Psoas muscle (tissue), 8 donors: Measurements from ENCODE around the gene ANKFY1. TPM values are rescaled to one million over a fixed set of nuclear protein-coding genes. Genes with fewer than 3 reads are reported as not detected.

Source experiments
- ATAC-seq, 4 donors: fragments of 200-7000 bp; cut with Tn5 transposase; one replicate each; pipeline ENCODE4 v1.9.1; 2020; ENCODE audit warnings: moderate library complexity in 3 of 4, mild to moderate bottlenecking in 2 of 4
- DNase-seq, 2 donors: peaks; one replicate each; pipeline ENCODE4 v3.0.0-alpha.2; 2020
- H3K27ac ChIP-seq: fragments of 200-600 bp; one replicate; pipeline ENCODE4 v1.8.0; 2022
- H3K27me3 ChIP-seq, 3 donors: fragments of 200-600 bp in 1 of 3; one replicate each; pipeline versions ENCODE4 v1.6.1 to v1.8.0; 2013 to 2022; ENCODE audit warnings: low read length in 2 of 3, mild to moderate bottlenecking in 2 of 3, moderate library complexity in 1 of 3; ENCODE audit not compliant: insufficient read depth in 3 of 3
- H3K36me3 ChIP-seq, 2 donors: fragments of 200-600 bp in 1 of 2; one replicate each; pipeline versions ENCODE4 v1.6.1 to v1.8.0; 2013 to 2022; ENCODE audit warnings: low read depth in 1 of 2, mild to moderate bottlenecking in 1 of 2, moderate library complexity in 1 of 2; ENCODE audit not compliant: insufficient read depth in 1 of 2
- H3K4me1 ChIP-seq: fragments of 200-600 bp; one replicate; pipeline ENCODE4 v1.8.0; 2022
- H3K4me3 ChIP-seq: fragments of 200-600 bp; one replicate; pipeline ENCODE4 v1.8.0; 2022; ENCODE audit warnings: mild to moderate bottlenecking
- H3K9me3 ChIP-seq: fragments of 200-600 bp; one replicate; pipeline ENCODE4 v1.8.0; 2022
- WGBS, 3 donors: extraction: QIAGEN DNeasy Blood & Tissue Kit; methylation state at CpG; one replicate each; pipeline versions ENCODE4 v1.1.6 to v1.1.7; 2013; 5-methylcytosine and 5-hydroxymethylcytosine counted together
- intact Hi-C, 2 donors: fragments of 100-400 bp; cut with DNase I; formaldehyde crosslinking; loops; one replicate each; pipeline versions ENCODE4 v1.11.0 to v1.14.2; 2022
- polyA plus RNA-seq, 3 donors: library from polyadenylated mRNA; stranded (reverse); fragments of 200-250 nt; gene quantifications; one replicate each; pipeline ENCODE4 v1.2.3, GENCODE V29; 2013
- total RNA-seq, 4 donors: library from RNA; stranded (reverse); fragmentation: NEBNext Ultra II Directional in 2 of 4; extraction: Animal tissue kit (Norgen Biotek cat#: 25700) in 2 of 4; gene quantifications; one replicate each; pipeline versions ENCODE4 v1.2.1 to v1.2.4, GENCODE V29; 2021 to 2023
- TF ChIP-seq, protein P1 (sequence below): fragments of 200-600 bp; IDR thresholded peaks from one replicate; pipeline ENCODE4 v1.8.0; 2022; ENCODE audit warnings: antibody characterized with exemption
- donor health status: healthy with polysubstance abuse.
- donor health status: DM: no; HTN: no; CAD: no; lungs with moderate emphysema.
- donor health status: Bipolar disorder and iron deficiency.
- donor health status: healthy.
- donor health status: DM: yes; HTN: yes; CAD: no.
- donor health status: DM: no; HTN: no; CAD: no.
- donor health status: DM: no; HTN: no; CAD: no.
- donor health status: DM: yes; HTN: yes; CAD: no.

ANKFY1 gene
- total and polyA plus RNA-seq, 7 donors = 5.7 to 18.8 (median 12.8) TPM

DNA sequence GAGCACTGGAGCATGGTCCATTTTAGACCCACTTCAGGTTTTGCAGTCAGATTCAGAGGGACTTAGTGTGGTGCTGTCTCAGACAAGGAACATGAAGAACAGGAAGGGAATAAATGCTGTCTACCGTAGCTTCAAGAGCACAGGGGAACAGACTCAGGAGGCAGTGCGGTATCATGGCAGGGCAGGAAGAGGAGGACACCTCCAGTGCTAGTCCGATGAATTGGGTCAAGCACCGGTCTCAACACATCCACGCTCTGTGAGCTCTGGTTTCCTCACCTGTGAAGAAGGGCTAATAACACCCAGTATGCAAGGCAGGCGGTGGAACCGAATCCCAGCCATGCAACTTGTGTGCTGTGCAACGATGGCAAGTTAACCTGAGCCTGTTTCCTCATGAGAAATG, 3.6 kb upstream of the ANKFY1 start:
- WGBS, 3 donors = 83 to 89% (median 88%) methylated on average over 8 of the region's 8 CpGs

DNA sequence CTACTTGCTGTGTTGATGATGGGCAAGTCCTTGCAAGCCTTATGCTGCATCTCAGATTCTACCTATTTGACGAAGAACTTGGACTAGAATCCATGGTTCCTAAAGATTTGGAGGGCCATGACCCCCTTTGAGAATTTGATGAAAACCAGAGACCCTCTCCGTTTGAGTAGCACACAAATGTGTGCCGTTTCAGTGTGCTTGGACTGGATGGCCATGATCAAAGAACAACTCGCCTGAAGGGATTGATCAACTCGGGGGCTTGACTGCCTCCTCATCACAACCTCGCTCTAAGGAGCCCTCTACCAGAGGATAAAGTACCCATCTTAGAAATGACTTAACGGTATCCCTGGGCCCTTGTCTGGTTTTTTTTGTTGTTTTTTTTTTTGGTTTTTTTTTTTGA, 2.8 kb upstream of the ANKFY1 start:
- no peaks in the 10 kb centered on the region for H3K27me3 ChIP-seq
- H3K27ac ChIP-seq = no peak overlapping the region
- intact Hi-C loops = no loop called here
- peaks cover 11% of the 10 kb centered on the region for H3K4me1 ChIP-seq
- TF ChIP-seq, protein P1, sequence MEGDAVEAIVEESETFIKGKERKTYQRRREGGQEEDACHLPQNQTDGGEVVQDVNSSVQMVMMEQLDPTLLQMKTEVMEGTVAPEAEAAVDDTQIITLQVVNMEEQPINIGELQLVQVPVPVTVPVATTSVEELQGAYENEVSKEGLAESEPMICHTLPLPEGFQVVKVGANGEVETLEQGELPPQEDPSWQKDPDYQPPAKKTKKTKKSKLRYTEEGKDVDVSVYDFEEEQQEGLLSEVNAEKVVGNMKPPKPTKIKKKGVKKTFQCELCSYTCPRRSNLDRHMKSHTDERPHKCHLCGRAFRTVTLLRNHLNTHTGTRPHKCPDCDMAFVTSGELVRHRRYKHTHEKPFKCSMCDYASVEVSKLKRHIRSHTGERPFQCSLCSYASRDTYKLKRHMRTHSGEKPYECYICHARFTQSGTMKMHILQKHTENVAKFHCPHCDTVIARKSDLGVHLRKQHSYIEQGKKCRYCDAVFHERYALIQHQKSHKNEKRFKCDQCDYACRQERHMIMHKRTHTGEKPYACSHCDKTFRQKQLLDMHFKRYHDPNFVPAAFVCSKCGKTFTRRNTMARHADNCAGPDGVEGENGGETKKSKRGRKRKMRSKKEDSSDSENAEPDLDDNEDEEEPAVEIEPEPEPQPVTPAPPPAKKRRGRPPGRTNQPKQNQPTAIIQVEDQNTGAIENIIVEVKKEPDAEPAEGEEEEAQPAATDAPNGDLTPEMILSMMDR = no peak
- ATAC-seq = no peak
- 78 to 88% (median 78%) methylated on average over 7 of the region's 7 CpGs for WGBS, 3 donors
- peaks cover 0 to 37% of the 10 kb centered on the region in 2 donors for H3K36me3 ChIP-seq
- no peak for DNase-seq
- no peak overlapping the region for H3K4me3 ChIP-seq
- no peaks in the 10 kb centered on the region for H3K9me3 ChIP-seq

More for the DNA sequence above, 3.6 kb upstream of the ANKFY1 start:
- intact Hi-C loops = no loop called here
- Histone ChIP-seq H3K27me3 (no peaks in the 10 kb centered on the region), H3K36me3 (peaks cover 0 to 45% of the 10 kb centered on the region in 2 donors), H3K27ac (peak overlapping the region; percentile 41), H3K4me1 (peaks cover 14% of the 10 kb centered on the region), H3K4me3 (no peak overlapping the region), H3K9me3 (no peaks in the 10 kb centered on the region)
- DNase-seq (no peak), ATAC-seq (no peak)
- TF ChIP-seq, protein P1 = no peak

DNA sequence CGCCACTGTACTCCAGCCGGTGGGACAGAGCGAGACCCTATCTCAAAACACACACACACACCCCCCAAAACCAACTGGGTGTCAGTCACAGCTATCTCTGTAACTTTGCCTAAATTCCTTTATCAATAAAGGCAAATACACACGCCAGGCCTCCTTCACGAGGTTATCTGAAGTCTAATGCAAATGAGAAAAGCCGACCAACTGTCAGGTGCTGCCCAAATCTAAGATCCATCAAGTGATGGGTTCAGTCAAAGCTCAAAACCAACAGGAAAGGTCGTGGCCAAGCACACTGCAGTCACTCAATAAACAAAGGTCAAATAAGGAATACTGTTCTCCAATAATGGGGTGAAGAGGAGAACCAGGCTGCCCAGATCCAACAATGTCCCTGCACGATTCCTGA, 1.1 kb downstream of the ANKFY1 start:
- no peak for DNase-seq
- whole genome bisulfite sequencing, 3 donors = 56 to 59% (median 57%) methylated on average over 8 of the region's 8 CpGs
- Histone ChIP-seq H3K4me3 (peak overlapping the region; percentile 84), H3K36me3 (peaks cover 0 to 6% of the 10 kb centered on the region in 2 donors), H3K27me3 (no peaks in the 10 kb centered on the region), H3K27ac (peak overlapping the region; percentile 85), H3K4me1 (peaks cover 11% of the 10 kb centered on the region), H3K9me3 (peaks cover 18% of the 10 kb centered on the region)
- intact Hi-C loops = loop anchor here (5.0 kb wide), 1 partner anchor 45 kb away; no protein-coding TSS in a partner anchor
- TF ChIP-seq, protein P1 = no peak
- no peak for ATAC-seq

DNA sequence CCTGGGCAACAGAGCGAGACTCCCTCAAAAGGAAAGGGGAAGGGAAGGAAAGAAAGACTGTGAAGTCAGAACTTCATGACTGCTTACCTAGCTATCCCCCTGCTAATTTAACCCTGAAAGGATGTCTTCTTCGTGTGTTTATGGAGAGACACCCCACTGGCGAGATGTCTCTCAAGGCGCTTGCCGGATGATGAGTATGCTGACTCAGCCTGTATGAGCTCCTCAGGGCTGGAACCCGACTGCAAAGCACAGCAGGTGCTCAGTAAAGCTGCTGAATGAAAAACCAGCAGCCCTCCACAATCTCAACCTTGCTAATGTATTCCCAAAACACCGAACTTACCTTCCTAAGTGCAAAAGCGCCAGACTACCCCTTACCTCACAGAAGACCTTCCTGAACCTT, 2.3 kb downstream of the ANKFY1 start:
- ATAC-seq (no peak), DNase-seq (no peak)
- no peak overlapping the region for H3K27ac ChIP-seq
- H3K9me3 ChIP-seq = peaks cover 22% of the 10 kb centered on the region
- 87 to 95% (median 94%) methylated on average over 8 of the region's 8 CpGs for WGBS, 3 donors
- H3K4me1 ChIP-seq = peaks cover 20% of the 10 kb centered on the region
- TF ChIP-seq, protein P1 = no peak
- H3K27me3 ChIP-seq = no peaks in the 10 kb centered on the region
- H3K4me3 ChIP-seq = no peak overlapping the region
- intact Hi-C loops = loop anchor here (5.0 kb wide), 1 partner anchor 44 kb away; no protein-coding TSS in a partner anchor
- no peaks in the 10 kb centered on the region for H3K36me3 ChIP-seq

DNA sequence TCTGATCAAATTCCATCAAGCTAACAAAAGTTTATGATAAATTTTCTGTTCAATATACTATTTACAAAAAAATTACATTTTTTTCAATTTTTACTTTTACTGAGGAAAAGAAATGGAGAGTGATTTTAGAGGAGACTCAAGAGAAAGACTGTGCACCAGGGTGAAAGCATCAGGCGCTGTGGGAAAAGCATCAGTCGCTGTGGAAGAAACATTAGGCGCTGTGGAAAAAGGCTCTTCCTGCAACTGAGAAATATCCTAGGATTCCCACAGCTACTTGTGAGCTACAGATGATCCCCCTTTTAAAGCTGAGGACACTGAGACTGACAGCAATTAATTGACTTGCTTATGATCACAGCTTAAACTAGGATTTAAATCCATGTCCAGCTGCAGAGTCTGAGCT, 4.9 kb downstream of the ANKFY1 start:
- WGBS, 3 donors = 98 to 100% (median 99%) methylated on average over 3 of the region's 3 CpGs
- peaks cover 12% of the 10 kb centered on the region for H3K4me1 ChIP-seq
- TF ChIP-seq, protein P1 = no peak
- intact Hi-C loops = no loop called here
- no peaks in the 10 kb centered on the region for H3K27me3 ChIP-seq
- H3K9me3 ChIP-seq = peaks cover 25% of the 10 kb centered on the region
- no peak for DNase-seq
- H3K36me3 ChIP-seq = no peaks in the 10 kb centered on the region
- no peak overlapping the region for H3K27ac ChIP-seq
- H3K4me3 ChIP-seq = no peak overlapping the region
- no peak for ATAC-seq
